HepG2 (cell line): ENCODE results near the gene WDR5B. TPM values are rescaled to one million over a fixed set of nuclear protein-coding genes. Genes with fewer than 3 reads are reported as not detected.

Source experiments
- ARNT2 ChIP-seq: sonication (generic); formaldehyde crosslinking; IDR thresholded peaks from 2 replicates; pipeline ENCODE4 v1.8.0; 2022; ENCODE audit warnings: mild to moderate bottlenecking, low read depth, missing genetic modification reagents, moderate library complexity
- HNRNPH1 ChIP-seq: fragments of 200-400 bp; formaldehyde crosslinking; optimal IDR thresholded peaks from 2 replicates; pipeline ENCODE3; 2017; ENCODE audit warnings: mild to moderate bottlenecking, low read depth, low read length
- HNRNPK ChIP-seq: fragments of 200-400 bp; formaldehyde crosslinking; IDR thresholded peaks from 2 replicates; pipeline ENCODE4 v1.6.1; 2018; ENCODE audit warnings: low read length, low read depth, moderate library complexity, mild to moderate bottlenecking; ENCODE audit not compliant: poor library complexity, severe bottlenecking
- ISL2 ChIP-seq: sonication (generic); formaldehyde crosslinking; IDR thresholded peaks from 2 replicates; pipeline ENCODE4 v1.5.0; 2020; ENCODE audit warnings: missing genetic modification reagents
- MYNN ChIP-seq: sonication (generic); formaldehyde crosslinking; IDR thresholded peaks from 2 replicates; pipeline ENCODE4 v1.4.0; 2020; ENCODE audit warnings: mild to moderate bottlenecking, low read depth, missing genetic modification reagents
- NFIB ChIP-seq: sonication (generic); formaldehyde crosslinking; IDR thresholded peaks from 2 replicates; pipeline ENCODE4 v1.9.0; 2021; ENCODE audit warnings: missing genetic modification reagents, mild to moderate bottlenecking, borderline replicate concordance
- PLRG1 ChIP-seq: fragments of 450-650 bp; conservative IDR thresholded peaks from 2 replicates; pipeline ENCODE4 v1.6.1; 2016
- SKI ChIP-seq: fragments of 450-650 bp; IDR thresholded peaks from one replicate; pipeline ENCODE4 v1.6.1; 2018; ENCODE audit warnings: mild to moderate bottlenecking; ENCODE audit not compliant: partially characterized antibody
- SMC3 ChIP-seq: IDR thresholded peaks from 2 replicates; pipeline ENCODE4 v1.6.1; 2011; ENCODE audit warnings: low read length, improper control_type of control experiment
- XRCC5 ChIP-seq: fragments of 200-400 bp; formaldehyde crosslinking; optimal IDR thresholded peaks from 2 replicates; pipeline ENCODE3; 2017; ENCODE audit warnings: mild to moderate bottlenecking, low read length
- ZNF382 ChIP-seq: sonication (generic); formaldehyde crosslinking; IDR thresholded peaks from 2 replicates; pipeline ENCODE4 v1.5.0; 2020; ENCODE audit warnings: missing genetic modification reagents, mild to moderate bottlenecking, borderline replicate concordance
- ZNF460 ChIP-seq: sonication (generic); formaldehyde crosslinking; IDR thresholded peaks from 2 replicates; pipeline ENCODE4 v1.5.1; 2020; ENCODE audit warnings: missing genetic modification reagents, mild to moderate bottlenecking, borderline replicate concordance
- ZNF652 ChIP-seq: IDR thresholded peaks from 2 replicates; pipeline ENCODE4 v1.6.1; 2016; ENCODE audit warnings: low read depth, borderline replicate concordance
- ZNF703 ChIP-seq: sonication (generic); formaldehyde crosslinking; IDR thresholded peaks from 2 replicates; pipeline ENCODE4 v1.5.1; 2020; ENCODE audit warnings: missing genetic modification reagents, mild to moderate bottlenecking, moderate library complexity, borderline replicate concordance
- ZNF773 ChIP-seq: sonication (generic); formaldehyde crosslinking; IDR thresholded peaks from 2 replicates; pipeline ENCODE4 v1.4.0; 2020; ENCODE audit warnings: missing genetic modification reagents, borderline replicate concordance
- polyA plus RNA-seq, 8 experiments: library from polyadenylated mRNA; depleted of rRNA in 3 of 8; stranded (reverse) in 7 of 8; unstranded in 1 of 8; fragments of >200 nt; fragmentation: Illumina TruSeq in 4 of 8; extraction: Trizol in 4 of 8; gene quantifications; 2 replicates each; pipeline versions ENCODE4 v1.2.1 to v1.2.3, GENCODE V29; 2011 to 2016; ENCODE audit warnings: low read depth in 4 of 8, missing spikeins in 1 of 8, mixed read lengths in 1 of 8; ENCODE audit not compliant: insufficient read depth in 1 of 8
- total RNA-seq, 5 experiments: library from RNA; depleted of rRNA; stranded (reverse); fragments of >200 nt; fragmentation: Illumina TruSeq; extraction: Trizol; gene quantifications; 2 replicates each; pipeline ENCODE4 v1.2.3, GENCODE V29; 2016; ENCODE audit warnings: low read depth in 1 of 5
- TF ChIP-seq, protein P1 (sequence below): sonication (generic); formaldehyde crosslinking; IDR thresholded peaks from 2 replicates; pipeline ENCODE4 v1.5.0; 2020; ENCODE audit warnings: mild to moderate bottlenecking, missing genetic modification reagents, borderline replicate concordance
- TF ChIP-seq, protein P2 (sequence below): IDR thresholded peaks from 2 replicates; pipeline ENCODE4 v1.6.1; 2016; ENCODE audit warnings: low read depth, control low read depth
- TF ChIP-seq, protein P3 (sequence below): sonication (generic); formaldehyde crosslinking; IDR thresholded peaks from 2 replicates; pipeline ENCODE4 v1.4.0; 2020; ENCODE audit warnings: missing genetic modification reagents; ENCODE audit errors: not compliant biosample characterization
- TF ChIP-seq, protein P4 (sequence below): sonication (generic); formaldehyde crosslinking; IDR thresholded peaks from 2 replicates; pipeline ENCODE4 v1.4.0; 2020; ENCODE audit warnings: missing genetic modification reagents

Gene WDR5B
- total and polyA plus RNA-seq, 2 of the 13 experiments (the other 11 are each of a cell fraction or from before 2014, with no cell fraction given) = 2.5 to 3.6 TPM

DNA sequence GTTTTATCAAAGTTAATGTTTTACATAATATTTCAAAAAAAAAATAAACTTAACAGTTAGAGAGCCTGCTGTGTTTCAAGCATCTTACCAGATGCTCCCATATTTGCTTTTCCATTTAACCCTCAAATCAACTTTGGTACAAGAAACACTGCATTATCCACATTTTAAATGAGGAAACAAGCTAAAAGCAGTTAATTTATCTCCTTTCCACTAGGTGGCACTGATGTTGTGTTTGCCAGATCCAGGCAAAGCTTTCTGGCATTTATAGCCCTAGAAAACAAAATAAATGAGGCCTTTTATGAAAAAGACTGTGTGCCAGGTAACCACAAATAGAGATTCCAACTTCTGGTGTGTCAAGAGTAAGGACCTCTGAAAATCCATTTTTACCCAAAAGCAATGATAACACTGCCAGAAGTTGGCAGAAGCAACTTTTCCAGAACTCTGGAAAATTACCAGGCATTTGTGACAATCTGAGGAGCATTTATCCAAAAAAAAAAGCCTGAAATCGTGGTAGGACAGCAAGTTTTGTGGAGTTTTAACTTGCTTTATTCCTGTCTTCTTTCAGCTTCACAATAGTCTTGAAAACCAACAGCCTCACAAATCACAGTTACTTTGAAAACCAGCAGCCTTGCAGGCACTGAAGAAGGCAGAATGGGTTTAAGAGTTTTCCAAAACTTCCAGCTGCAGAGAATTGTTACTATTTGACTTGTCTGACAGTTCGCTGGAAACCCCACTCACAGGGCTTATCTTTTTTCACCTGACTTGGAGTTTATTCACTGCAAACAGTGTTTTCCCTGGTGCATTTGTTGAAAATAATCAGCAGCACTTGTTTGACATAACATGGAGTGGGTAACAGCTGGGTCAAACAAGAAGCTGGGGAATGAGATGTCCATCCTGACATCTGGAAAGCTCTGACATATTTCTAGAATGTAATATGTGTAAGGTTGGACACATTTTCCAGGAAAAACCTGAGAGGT is 22.7 kb downstream of the WDR5B start (continued):
- TF ChIP-seq, protein P1, sequence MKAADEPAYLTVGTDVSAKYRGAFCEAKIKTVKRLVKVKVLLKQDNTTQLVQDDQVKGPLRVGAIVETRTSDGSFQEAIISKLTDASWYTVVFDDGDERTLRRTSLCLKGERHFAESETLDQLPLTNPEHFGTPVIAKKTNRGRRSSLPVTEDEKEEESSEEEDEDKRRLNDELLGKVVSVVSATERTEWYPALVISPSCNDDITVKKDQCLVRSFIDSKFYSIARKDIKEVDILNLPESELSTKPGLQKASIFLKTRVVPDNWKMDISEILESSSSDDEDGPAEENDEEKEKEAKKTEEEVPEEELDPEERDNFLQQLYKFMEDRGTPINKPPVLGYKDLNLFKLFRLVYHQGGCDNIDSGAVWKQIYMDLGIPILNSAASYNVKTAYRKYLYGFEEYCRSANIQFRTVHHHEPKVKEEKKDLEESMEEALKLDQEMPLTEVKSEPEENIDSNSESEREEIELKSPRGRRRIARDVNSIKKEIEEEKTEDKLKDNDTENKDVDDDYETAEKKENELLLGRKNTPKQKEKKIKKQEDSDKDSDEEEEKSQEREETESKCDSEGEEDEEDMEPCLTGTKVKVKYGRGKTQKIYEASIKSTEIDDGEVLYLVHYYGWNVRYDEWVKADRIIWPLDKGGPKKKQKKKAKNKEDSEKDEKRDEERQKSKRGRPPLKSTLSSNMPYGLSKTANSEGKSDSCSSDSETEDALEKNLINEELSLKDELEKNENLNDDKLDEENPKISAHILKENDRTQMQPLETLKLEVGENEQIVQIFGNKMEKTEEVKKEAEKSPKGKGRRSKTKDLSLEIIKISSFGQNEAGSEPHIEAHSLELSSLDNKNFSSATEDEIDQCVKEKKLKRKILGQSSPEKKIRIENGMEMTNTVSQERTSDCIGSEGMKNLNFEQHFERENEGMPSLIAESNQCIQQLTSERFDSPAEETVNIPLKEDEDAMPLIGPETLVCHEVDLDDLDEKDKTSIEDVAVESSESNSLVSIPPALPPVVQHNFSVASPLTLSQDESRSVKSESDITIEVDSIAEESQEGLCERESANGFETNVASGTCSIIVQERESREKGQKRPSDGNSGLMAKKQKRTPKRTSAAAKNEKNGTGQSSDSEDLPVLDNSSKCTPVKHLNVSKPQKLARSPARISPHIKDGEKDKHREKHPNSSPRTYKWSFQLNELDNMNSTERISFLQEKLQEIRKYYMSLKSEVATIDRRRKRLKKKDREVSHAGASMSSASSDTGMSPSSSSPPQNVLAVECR (CRISPR knock-in tag) = no peak
- TF ChIP-seq SKI = no peak
- no peak for TF ChIP-seq ZNF773 (CRISPR knock-in tag)
- TF ChIP-seq, protein P2, sequence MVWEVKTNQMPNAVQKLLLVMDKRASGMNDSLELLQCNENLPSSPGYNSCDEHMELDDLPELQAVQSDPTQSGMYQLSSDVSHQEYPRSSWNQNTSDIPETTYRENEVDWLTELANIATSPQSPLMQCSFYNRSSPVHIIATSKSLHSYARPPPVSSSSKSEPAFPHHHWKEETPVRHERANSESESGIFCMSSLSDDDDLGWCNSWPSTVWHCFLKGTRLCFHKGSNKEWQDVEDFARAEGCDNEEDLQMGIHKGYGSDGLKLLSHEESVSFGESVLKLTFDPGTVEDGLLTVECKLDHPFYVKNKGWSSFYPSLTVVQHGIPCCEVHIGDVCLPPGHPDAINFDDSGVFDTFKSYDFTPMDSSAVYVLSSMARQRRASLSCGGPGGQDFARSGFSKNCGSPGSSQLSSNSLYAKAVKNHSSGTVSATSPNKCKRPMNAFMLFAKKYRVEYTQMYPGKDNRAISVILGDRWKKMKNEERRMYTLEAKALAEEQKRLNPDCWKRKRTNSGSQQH (CRISPR knock-in tag) = no peak
- no peak for TF ChIP-seq ZNF703
- no peak for TF ChIP-seq ARNT2
- TF ChIP-seq SMC3 = peak; percentile 47; the same call in 1 of the 2 replicates
- TF ChIP-seq ZNF460 = no peak
- TF ChIP-seq NFIB (CRISPR knock-in tag) = no peak
- no peak for TF ChIP-seq XRCC5
- no peak for TF ChIP-seq MYNN (CRISPR knock-in tag)
- no peak for TF ChIP-seq HNRNPK
- TF ChIP-seq, protein P3, sequence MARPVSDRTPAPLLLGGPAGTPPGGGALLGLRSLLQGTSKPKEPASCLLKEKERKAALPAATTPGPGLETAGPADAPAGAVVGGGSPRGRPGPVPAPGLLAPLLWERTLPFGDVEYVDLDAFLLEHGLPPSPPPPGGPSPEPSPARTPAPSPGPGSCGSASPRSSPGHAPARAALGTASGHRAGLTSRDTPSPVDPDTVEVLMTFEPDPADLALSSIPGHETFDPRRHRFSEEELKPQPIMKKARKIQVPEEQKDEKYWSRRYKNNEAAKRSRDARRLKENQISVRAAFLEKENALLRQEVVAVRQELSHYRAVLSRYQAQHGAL (CRISPR knock-in tag) = no peak
- TF ChIP-seq ZNF652 (CRISPR knock-in tag) = peak; percentile 62; the same call in 1 of the 2 replicates
- TF ChIP-seq ZNF382 (CRISPR knock-in tag) = no peak
- TF ChIP-seq, protein P4, sequence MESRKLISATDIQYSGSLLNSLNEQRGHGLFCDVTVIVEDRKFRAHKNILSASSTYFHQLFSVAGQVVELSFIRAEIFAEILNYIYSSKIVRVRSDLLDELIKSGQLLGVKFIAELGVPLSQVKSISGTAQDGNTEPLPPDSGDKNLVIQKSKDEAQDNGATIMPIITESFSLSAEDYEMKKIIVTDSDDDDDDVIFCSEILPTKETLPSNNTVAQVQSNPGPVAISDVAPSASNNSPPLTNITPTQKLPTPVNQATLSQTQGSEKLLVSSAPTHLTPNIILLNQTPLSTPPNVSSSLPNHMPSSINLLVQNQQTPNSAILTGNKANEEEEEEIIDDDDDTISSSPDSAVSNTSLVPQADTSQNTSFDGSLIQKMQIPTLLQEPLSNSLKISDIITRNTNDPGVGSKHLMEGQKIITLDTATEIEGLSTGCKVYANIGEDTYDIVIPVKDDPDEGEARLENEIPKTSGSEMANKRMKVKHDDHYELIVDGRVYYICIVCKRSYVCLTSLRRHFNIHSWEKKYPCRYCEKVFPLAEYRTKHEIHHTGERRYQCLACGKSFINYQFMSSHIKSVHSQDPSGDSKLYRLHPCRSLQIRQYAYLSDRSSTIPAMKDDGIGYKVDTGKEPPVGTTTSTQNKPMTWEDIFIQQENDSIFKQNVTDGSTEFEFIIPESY (CRISPR knock-in tag) = no peak
- TF ChIP-seq ISL2 (CRISPR knock-in tag) = no peak
- no peak for TF ChIP-seq PLRG1
- no peak for TF ChIP-seq HNRNPH1
